Tibial nerve (tissue), 4 donors: Measurements from ENCODE around the gene CTNNA3. TPM values are rescaled to one million over a fixed set of nuclear protein-coding genes. Genes with fewer than 3 reads are reported as not detected.

Experiments used
- DNase-seq, 2 donors: peaks; one replicate each; pipeline ENCODE4 v3.0.0-alpha.2; 2019; ENCODE audit warnings: low spot score in 2 of 2
- H3K27ac ChIP-seq, 4 donors: fragments of 200-600 bp; sonication (generic) in 3 of 4; one replicate each; pipeline ENCODE4 v1.5.1; 2017 to 2019; ENCODE audit warnings: mild to moderate bottlenecking in 1 of 4
- H3K27me3 ChIP-seq, 2 donors: fragments of 200-600 bp; sonication (generic) in 1 of 2; one replicate each; pipeline versions ENCODE4 v1.5.1 to v1.6.0; 2017 to 2019
- H3K36me3 ChIP-seq, 3 donors: fragments of 200-600 bp; sonication (generic); one replicate each; pipeline ENCODE4 v1.5.1; 2018 to 2019
- H3K4me1 ChIP-seq, 4 donors: fragments of 200-600 bp; sonication (generic) in 3 of 4; one replicate each; pipeline ENCODE4 v1.5.1; 2017 to 2019
- H3K4me3 ChIP-seq, 4 donors: fragments of 200-600 bp; sonication (generic) in 3 of 4; one replicate each; pipeline ENCODE4 v1.5.1; 2017 to 2019; ENCODE audit warnings: mild to moderate bottlenecking in 1 of 4, moderate library complexity in 1 of 4
- H3K9me3 ChIP-seq, 4 donors: fragments of 200-600 bp; sonication (generic) in 3 of 4; one replicate each; pipeline ENCODE4 v1.5.1; 2017 to 2019
- EP300 ChIP-seq, 2 donors: sonication (generic); formaldehyde crosslinking; IDR thresholded peaks; one replicate each; pipeline ENCODE4 v1.6.1; 2017; ENCODE audit warnings: antibody characterized with exemption in 2 of 2, mild to moderate bottlenecking in 1 of 2
- POLR2A ChIP-seq, 2 donors: fragments of 450-650 bp; IDR thresholded peaks; one replicate each; pipeline ENCODE4 v1.6.1; 2017; ENCODE audit warnings: antibody characterized with exemption in 2 of 2, mild to moderate bottlenecking in 2 of 2, moderate library complexity in 2 of 2
- WGBS, 2 donors: methylation state at CpG; one replicate each; pipeline ENCODE4 v1.1.5; 2018; 5-methylcytosine and 5-hydroxymethylcytosine counted together
- total RNA-seq, 4 donors: library from RNA; depleted of rRNA; stranded (reverse); fragments of >200 nt; gene quantifications; one replicate each; pipeline ENCODE4 v1.1.0, GENCODE V29; 2016
- TF ChIP-seq, protein P1 (sequence below), 5 experiments: fragments of 200-600 bp in 3 of 5; fragments of 450-650 bp in 2 of 5; sonication (generic) in 3 of 5; IDR thresholded peaks; one replicate each; pipeline ENCODE4 v1.5.1; 2016 to 2019; ENCODE audit warnings: antibody characterized with exemption in 5 of 5, mild to moderate bottlenecking in 3 of 5, moderate library complexity in 2 of 5

Gene CTNNA3
- total RNA-seq, 4 donors from 2014 or later, result 15.9 to 36.1 (median 23.1) TPM

DNA sequence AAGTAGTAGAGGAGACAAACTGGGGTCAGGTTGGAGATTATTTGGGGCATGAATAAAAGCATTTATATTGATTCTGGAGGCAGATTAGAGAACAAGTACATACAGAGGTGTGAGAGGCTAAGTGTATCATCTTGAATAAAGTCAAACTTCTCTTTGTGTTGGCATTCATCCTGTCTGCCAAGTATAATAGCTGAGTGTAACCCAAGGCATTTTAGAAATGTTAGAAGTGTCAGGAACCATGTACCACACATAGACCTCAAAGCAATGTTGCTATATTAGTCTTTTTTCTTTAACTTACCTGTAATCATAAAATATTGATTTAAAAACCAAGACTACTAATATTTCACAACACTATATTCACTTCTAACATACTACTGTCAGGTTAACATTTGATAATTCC, 826.4 kb downstream of the CTNNA3 start:
- Histone ChIP-seq H3K9me3 (no peaks in the 10 kb centered on the region), H3K36me3 (no peaks in the 10 kb centered on the region), H3K4me3 (no peak overlapping the region), H3K27ac (no peak overlapping the region), H3K4me1 (no peaks in the 10 kb centered on the region), H3K27me3 (no peaks in the 10 kb centered on the region)
- DNase-seq, result no peak
- TF ChIP-seq EP300 (IDR thresholded peaks at IDR 0.05) (no peak), POLR2A (IDR thresholded peaks at IDR 0.05) (no peak)
- TF ChIP-seq, protein P1, sequence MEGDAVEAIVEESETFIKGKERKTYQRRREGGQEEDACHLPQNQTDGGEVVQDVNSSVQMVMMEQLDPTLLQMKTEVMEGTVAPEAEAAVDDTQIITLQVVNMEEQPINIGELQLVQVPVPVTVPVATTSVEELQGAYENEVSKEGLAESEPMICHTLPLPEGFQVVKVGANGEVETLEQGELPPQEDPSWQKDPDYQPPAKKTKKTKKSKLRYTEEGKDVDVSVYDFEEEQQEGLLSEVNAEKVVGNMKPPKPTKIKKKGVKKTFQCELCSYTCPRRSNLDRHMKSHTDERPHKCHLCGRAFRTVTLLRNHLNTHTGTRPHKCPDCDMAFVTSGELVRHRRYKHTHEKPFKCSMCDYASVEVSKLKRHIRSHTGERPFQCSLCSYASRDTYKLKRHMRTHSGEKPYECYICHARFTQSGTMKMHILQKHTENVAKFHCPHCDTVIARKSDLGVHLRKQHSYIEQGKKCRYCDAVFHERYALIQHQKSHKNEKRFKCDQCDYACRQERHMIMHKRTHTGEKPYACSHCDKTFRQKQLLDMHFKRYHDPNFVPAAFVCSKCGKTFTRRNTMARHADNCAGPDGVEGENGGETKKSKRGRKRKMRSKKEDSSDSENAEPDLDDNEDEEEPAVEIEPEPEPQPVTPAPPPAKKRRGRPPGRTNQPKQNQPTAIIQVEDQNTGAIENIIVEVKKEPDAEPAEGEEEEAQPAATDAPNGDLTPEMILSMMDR (IDR thresholded peaks at IDR 0.05), result no peak

DNA sequence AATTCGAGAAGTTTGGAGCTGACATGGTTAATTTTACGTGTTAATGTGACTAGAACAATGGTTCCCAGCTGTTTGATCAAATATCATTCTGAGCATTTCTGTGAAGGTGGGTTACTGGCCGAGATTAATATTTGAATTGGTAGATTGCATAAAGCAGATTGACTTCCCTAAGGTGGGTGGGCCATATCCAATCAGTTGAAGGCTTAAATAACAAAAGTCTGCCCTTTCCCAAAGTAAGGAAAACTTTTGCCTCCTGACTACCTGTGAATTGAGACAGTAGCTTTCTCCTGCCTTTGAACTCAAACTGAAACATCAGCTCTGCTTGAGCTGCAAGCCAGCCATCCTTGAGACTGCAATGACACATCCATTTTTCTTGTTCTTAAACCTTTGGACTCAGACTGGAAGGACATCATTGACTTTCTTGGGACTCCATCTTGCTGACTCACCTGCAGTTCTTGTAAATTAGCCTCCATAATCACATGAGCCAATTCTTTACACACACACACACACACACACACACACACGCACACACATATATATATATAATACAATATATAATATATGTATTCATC, 833.2 kb downstream of the CTNNA3 start:
- no peaks in the 10 kb centered on the region for H3K27me3 ChIP-seq
- H3K36me3 ChIP-seq, result no peaks in the 10 kb centered on the region
- H3K27ac ChIP-seq, result no peak overlapping the region
- no peak overlapping the region for H3K4me3 ChIP-seq
- TF ChIP-seq EP300 (IDR thresholded peaks at IDR 0.05) (no peak), POLR2A (IDR thresholded peaks at IDR 0.05) (no peak)
- TF ChIP-seq, protein P1 (IDR thresholded peaks at IDR 0.05), result no peak
- H3K4me1 ChIP-seq, result no peaks in the 10 kb centered on the region
- H3K9me3 ChIP-seq, result no peaks in the 10 kb centered on the region
- WGBS, 2 donors, result 77 to 89% methylated on average over 4 of the region's 4 CpGs
- no peak for DNase-seq

DNA sequence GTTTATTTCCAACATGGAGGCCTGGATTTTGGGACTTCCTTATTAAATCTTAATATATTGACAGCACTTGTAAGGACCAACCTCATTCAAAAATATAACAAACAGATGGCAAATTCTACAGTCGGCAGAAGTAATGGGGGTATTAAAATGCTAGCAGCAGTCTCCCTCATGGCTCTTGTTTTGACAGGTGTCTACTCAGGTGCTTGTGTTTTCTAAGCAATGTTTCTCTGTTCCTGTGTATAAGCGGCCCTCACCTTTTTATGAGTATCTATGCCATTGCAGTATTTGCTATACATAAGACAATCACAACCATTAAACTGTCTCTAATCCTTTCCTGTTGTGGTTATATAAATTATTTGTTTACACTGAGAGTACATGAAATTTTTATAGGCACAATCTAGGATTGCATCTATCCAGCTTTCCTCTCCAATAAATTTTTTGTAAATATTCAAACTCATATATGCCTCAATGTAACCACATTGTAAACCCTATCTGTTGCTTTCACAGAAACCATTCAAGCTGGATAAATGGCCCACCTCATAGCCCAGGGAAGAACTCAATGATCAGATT, 835.5 kb downstream of the CTNNA3 start:
- Histone ChIP-seq H3K27ac (no peak overlapping the region), H3K27me3 (no peaks in the 10 kb centered on the region), H3K4me3 (no peak overlapping the region), H3K4me1 (no peaks in the 10 kb centered on the region), H3K36me3 (no peaks in the 10 kb centered on the region), H3K9me3 (no peaks in the 10 kb centered on the region)
- no peak for TF ChIP-seq EP300 (IDR thresholded peaks at IDR 0.05)
- no peak for TF ChIP-seq POLR2A (IDR thresholded peaks at IDR 0.05)
- TF ChIP-seq, protein P1 (IDR thresholded peaks at IDR 0.05), result no peak
- 35 to 46% methylated on average over 2 of the region's 2 CpGs for WGBS, 2 donors
- DNase-seq, result no peak

DNA sequence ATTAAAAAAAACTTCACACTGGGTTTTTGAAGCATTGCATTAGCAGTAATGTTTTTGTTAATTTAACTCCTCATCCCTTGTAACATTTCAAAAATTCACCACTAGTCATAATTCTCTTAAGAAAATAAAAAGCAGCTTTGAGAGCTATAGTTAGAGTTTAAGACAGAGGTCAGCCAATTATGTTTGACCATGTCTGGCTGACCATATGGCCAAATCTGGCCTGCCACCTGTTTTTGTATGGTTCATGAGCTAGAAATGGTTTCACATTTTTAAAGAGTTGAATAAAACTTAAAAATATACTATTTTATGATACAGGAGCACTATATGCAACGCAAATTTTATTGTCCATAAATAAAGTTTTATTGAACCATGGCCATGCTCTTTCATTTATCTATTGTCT, 843.2 kb downstream of the CTNNA3 start:
- H3K4me3 ChIP-seq, result no peak overlapping the region
- no peak overlapping the region for H3K27ac ChIP-seq
- TF ChIP-seq EP300 (IDR thresholded peaks at IDR 0.05), result no peak
- TF ChIP-seq, protein P1 (IDR thresholded peaks at IDR 0.05), result no peak
- no peak for TF ChIP-seq POLR2A (IDR thresholded peaks at IDR 0.05)
- no peak for DNase-seq
- 71 to 74% methylated on average over 1 of the region's 1 CpG for WGBS, 2 donors
- no peaks in the 10 kb centered on the region for H3K27me3 ChIP-seq
- no peaks in the 10 kb centered on the region for H3K4me1 ChIP-seq
- no peaks in the 10 kb centered on the region for H3K9me3 ChIP-seq
- H3K36me3 ChIP-seq, result no peaks in the 10 kb centered on the region

DNA sequence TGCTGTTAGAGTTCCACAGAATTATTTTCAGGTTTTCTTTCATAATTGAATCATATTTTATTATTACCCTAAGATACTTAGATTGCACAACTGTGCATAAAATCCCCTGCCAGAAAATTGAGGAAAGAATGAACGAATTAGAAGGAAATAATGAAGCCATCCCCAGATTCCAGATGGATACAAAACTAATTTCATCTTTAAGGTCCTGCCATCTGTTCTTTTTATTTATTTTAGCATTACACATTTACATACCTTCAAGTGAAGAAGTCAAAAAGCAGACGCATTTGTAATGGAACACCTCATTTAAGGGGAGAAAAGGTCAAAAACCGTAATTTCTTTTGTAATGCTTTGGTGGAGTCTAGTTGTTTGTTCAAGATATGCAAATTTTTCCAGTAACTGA, 847.1 kb downstream of the CTNNA3 start:
- no peaks in the 10 kb centered on the region for H3K4me1 ChIP-seq
- H3K27ac ChIP-seq, result no peak overlapping the region
- no peak for DNase-seq
- 56 to 64% methylated on average over 3 of the region's 3 CpGs for WGBS, 2 donors
- no peak overlapping the region for H3K4me3 ChIP-seq
- no peaks in the 10 kb centered on the region for H3K27me3 ChIP-seq
- TF ChIP-seq EP300 (IDR thresholded peaks at IDR 0.05), result no peak
- no peak for TF ChIP-seq POLR2A (IDR thresholded peaks at IDR 0.05)
- TF ChIP-seq, protein P1 (IDR thresholded peaks at IDR 0.05), result no peak
- no peaks in the 10 kb centered on the region for H3K36me3 ChIP-seq
- H3K9me3 ChIP-seq, result no peaks in the 10 kb centered on the region
